GM12873 (cell line): ENCODE measurements around the gene KRIT1.

ENCODE experiments used
- CTCF ChIP-seq: IDR thresholded peaks from 2 replicates; pipeline ENCODE4 v1.5.1; 2012; ENCODE audit warnings: low read depth, mild to moderate bottlenecking, moderate library complexity, low read length, control low read depth; ENCODE audit not compliant: insufficient read depth; ENCODE audit errors: missing control alignments

KRIT1 gene

GRCh38 chr7:92244808-92245486, 767 bp downstream of the KRIT1 start:
- peak; percentile 2 for TF ChIP-seq CTCF

GRCh38 chr7:92242972-92243371, 2.7 kb downstream of the KRIT1 start:
- TF ChIP-seq CTCF = no peak

GRCh38 chr7:92230547-92230946, 15.2 kb downstream of the KRIT1 start:
- TF ChIP-seq CTCF = no peak

GRCh38 chr7:92228742-92229141, 17.0 kb downstream of the KRIT1 start:
- no peak for TF ChIP-seq CTCF

GRCh38 chr7:92228100-92228499, 17.6 kb downstream of the KRIT1 start:
- TF ChIP-seq CTCF = no peak

- no peak for TF ChIP-seq CTCF
Measured at GRCh38 chr7:92226981-92227380, 18.7 kb downstream of the KRIT1 start.

GRCh38 chr7:92221766-92222165, 23.9 kb downstream of the KRIT1 start:
- TF ChIP-seq CTCF = no peak
